Skeletal muscle tissue (tissue), 4 donors: ENCODE results near the gene GPR62. TPM values are rescaled to one million over a fixed set of nuclear protein-coding genes. Genes with fewer than 3 reads are reported as not detected.

Experiments used
- H3K27ac ChIP-seq: one replicate; pipeline ENCODE4 v1.7.0; 2013; ENCODE audit warnings: mild to moderate bottlenecking, low read depth, low read length, inconsistent platforms
- H3K27me3 ChIP-seq, 3 donors: one replicate each; pipeline ENCODE4 v1.7.0; 2013; ENCODE audit warnings: low read length in 3 of 3; ENCODE audit not compliant: control insufficient read depth in 3 of 3, insufficient read depth in 3 of 3
- H3K36me3 ChIP-seq, 3 donors: one replicate each; pipeline ENCODE4 v1.7.0; 2013; ENCODE audit warnings: low read length in 3 of 3; ENCODE audit not compliant: control insufficient read depth in 3 of 3, insufficient read depth in 3 of 3
- H3K4me1 ChIP-seq, 3 donors: one replicate each; pipeline ENCODE4 v1.7.0; 2013; ENCODE audit warnings: low read length in 3 of 3, mild to moderate bottlenecking in 3 of 3; ENCODE audit not compliant: control insufficient read depth in 3 of 3, insufficient read depth in 3 of 3
- H3K4me3 ChIP-seq, 3 donors: one replicate each; pipeline ENCODE4 v1.7.0; 2013; ENCODE audit warnings: low read length in 3 of 3
- H3K9ac ChIP-seq, 3 donors: one replicate each; pipeline ENCODE4 v1.7.0; 2013; ENCODE audit warnings: low read length in 3 of 3, mild to moderate bottlenecking in 3 of 3, moderate library complexity in 2 of 3, low read depth in 1 of 3
- H3K9me3 ChIP-seq, 3 donors: one replicate each; pipeline ENCODE4 v1.7.0; 2013; ENCODE audit warnings: low read length in 3 of 3; ENCODE audit not compliant: control insufficient read depth in 3 of 3
- total RNA-seq: library from RNA; depleted of rRNA; stranded (reverse); fragments of >200 nt; gene quantifications from one replicate; pipeline ENCODE4 v1.2.3, GENCODE V29; 2014
- donor health status: Osteomylitis.

GPR62 gene
- total RNA-seq, 1 donor from 2014 or later, result 0.52 TPM

GRCh38 chr3:51999846-52000245 lies 44.7 kb downstream of the GPR62 start:
- Histone ChIP-seq H3K9ac (no peak overlapping the region), H3K9me3 (no peaks in the 10 kb centered on the region), H3K27ac (no peak overlapping the region), H3K4me1 (peaks cover 17 to 25% (median 20%) of the 10 kb centered on the region in 3 donors), H3K27me3 (no peaks in the 10 kb centered on the region), H3K36me3 (peaks cover 0 to 5% (median under 1%) of the 10 kb centered on the region in 3 donors), H3K4me3 (no peak overlapping the region)

GRCh38 chr3:52001443-52001974 lies 46.3 kb downstream of the GPR62 start:
- H3K9ac ChIP-seq, result no peak overlapping the region
- no peaks in the 10 kb centered on the region for H3K9me3 ChIP-seq
- no peak overlapping the region for H3K4me3 ChIP-seq
- peaks cover 28 to 35% (median 31%) of the 10 kb centered on the region in 3 donors for H3K4me1 ChIP-seq
- no peaks in the 10 kb centered on the region for H3K27me3 ChIP-seq
- H3K36me3 ChIP-seq, result no peaks in the 10 kb centered on the region
- H3K27ac ChIP-seq, result no peak overlapping the region

- Histone ChIP-seq H3K4me1 (peaks cover 40 to 46% (median 42%) of the 10 kb centered on the region in 3 donors), H3K9ac (no peak overlapping the region), H3K4me3 (no peak overlapping the region), H3K36me3 (no peaks in the 10 kb centered on the region), H3K27ac (no peak overlapping the region), H3K9me3 (no peaks in the 10 kb centered on the region), H3K27me3 (no peaks in the 10 kb centered on the region)
These were observed 47.6 kb downstream of the GPR62 start for GRCh38 chr3:52002748-52003147.

GRCh38 chr3:52004163-52004787 lies 49.1 kb downstream of the GPR62 start:
- H3K4me1 ChIP-seq, result peaks cover 40 to 47% (median 43%) of the 10 kb centered on the region in 3 donors
- peak overlapping the region in 1 of 3 donors; percentile 22 for H3K4me3 ChIP-seq
- no peak overlapping the region for H3K27ac ChIP-seq
- H3K9me3 ChIP-seq, result no peaks in the 10 kb centered on the region
- peak overlapping the region in 1 of 3 donors; percentile 60 for H3K9ac ChIP-seq
- H3K27me3 ChIP-seq, result no peaks in the 10 kb centered on the region
- no peaks in the 10 kb centered on the region for H3K36me3 ChIP-seq

GRCh38 chr3:52004906-52005395 lies 49.8 kb downstream of the GPR62 start:
- H3K27ac ChIP-seq, result no peak overlapping the region
- peak overlapping the region; percentile 2 to 60 (median 51) for H3K9ac ChIP-seq
- peak overlapping the region in 1 of 3 donors; percentile 41 for H3K4me3 ChIP-seq
- no peaks in the 10 kb centered on the region for H3K27me3 ChIP-seq
- no peaks in the 10 kb centered on the region for H3K36me3 ChIP-seq
- no peaks in the 10 kb centered on the region for H3K9me3 ChIP-seq
- H3K4me1 ChIP-seq, result peaks cover 40 to 47% (median 46%) of the 10 kb centered on the region in 3 donors

GRCh38 chr3:52005571-52005986 lies 50.4 kb downstream of the GPR62 start:
- Histone ChIP-seq H3K27me3 (no peaks in the 10 kb centered on the region), H3K4me1 (peaks cover 40 to 47% (median 46%) of the 10 kb centered on the region in 3 donors), H3K4me3 (peak overlapping the region in 1 of 3 donors; percentile 41), H3K36me3 (no peaks in the 10 kb centered on the region), H3K9ac (peak overlapping the region in 2 of 3 donors; percentile 51 to 60), H3K27ac (no peak overlapping the region), H3K9me3 (no peaks in the 10 kb centered on the region)

- Histone ChIP-seq H3K27ac (no peak overlapping the region), H3K9ac (peak overlapping the region in 1 of 3 donors; percentile 33), H3K27me3 (no peaks in the 10 kb centered on the region), H3K4me1 (peaks cover 40 to 47% (median 46%) of the 10 kb centered on the region in 3 donors), H3K36me3 (no peaks in the 10 kb centered on the region), H3K4me3 (no peak overlapping the region), H3K9me3 (no peaks in the 10 kb centered on the region)
These were observed 51.0 kb downstream of the GPR62 start for GRCh38 chr3:52006017-52006819.

GRCh38 chr3:52006820-52007133 lies 51.6 kb downstream of the GPR62 start:
- Histone ChIP-seq H3K27me3 (no peaks in the 10 kb centered on the region), H3K36me3 (no peaks in the 10 kb centered on the region), H3K9ac (peak overlapping the region in 1 of 3 donors; percentile 33), H3K4me3 (no peak overlapping the region), H3K9me3 (no peaks in the 10 kb centered on the region), H3K4me1 (peaks cover 37 to 42% (median 42%) of the 10 kb centered on the region in 3 donors), H3K27ac (no peak overlapping the region)
